ENCODE data around the gene TADA3.

Gene TADA3

DNA sequence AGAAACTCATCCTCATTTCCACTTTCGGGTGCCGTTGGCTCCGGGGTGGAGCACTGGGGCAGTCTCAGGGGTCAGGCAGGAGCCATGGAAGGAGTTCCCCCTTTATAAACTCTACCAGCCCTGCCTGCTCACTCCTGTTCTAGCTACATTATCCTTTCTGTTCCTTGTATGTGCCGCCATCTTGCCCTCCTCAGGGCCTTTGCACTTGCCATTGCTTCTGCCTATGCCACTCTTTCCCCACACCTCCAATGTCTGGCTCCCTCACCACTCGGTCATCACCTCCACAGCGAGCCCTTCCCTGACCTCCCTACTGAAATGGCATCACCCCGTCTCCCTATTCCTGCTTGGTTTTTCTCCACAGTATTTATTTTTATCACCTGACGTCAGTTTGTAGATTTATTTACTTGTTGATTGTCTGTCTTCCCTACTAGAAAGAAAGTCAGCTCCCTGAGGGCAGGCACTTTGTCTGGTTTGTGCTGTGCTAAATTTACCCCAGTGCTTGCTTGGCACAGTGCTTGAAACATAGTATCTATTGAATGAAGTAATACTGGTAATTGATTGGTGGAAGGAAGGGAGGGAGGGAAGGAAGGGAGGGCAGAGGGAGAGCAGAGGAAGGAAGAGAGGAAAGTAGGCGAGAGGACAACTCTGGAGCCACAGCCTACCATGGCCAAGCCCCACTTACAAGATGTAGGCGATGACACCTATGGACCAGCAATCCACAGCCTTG, 31.3 kb downstream of the TADA3 start:
- no peak for DNase-seq (ENCODE audit: low spot score)

DNA sequence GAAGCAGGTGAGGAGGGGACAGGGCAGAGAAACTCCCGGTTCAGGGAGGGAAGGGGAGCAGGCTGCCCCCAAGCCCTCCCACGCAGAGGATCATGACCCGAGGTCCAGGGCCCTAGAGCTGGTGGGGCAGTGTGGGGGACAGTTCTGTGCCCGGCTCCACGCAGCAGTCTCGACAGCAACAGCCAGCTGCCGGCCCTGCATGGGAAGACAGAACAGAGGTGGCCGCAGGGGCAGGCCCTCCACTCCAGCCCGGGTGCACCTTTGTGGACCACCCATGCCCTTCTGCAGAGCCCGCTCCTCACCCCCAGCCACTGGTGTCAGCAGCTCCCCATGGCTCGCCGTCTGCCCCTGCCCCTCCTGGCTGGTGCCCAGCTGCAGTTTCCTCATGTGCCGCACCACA, 34.8 kb downstream of the TADA3 start:
- no peak for DNase-seq (ENCODE audit: low spot score)

DNA sequence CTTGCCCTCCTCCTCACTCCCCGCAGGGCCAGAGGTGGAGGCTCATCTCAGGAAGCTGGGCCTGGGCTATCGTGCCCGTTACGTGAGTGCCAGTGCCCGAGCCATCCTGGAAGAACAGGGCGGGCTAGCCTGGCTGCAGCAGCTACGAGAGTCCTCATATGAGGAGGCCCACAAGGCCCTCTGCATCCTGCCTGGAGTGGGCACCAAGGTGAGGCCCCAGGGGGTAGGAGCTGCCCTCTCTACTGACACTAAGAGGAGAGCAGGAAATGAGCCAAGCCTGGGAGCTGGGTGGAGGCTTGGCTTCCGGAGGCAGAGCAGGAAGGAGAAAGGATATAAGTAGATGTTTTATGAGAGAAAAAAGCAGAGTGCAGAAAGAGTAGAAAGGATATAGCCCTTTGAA, 37.6 kb downstream of the TADA3 start:
- DNase-seq (ENCODE audit: low spot score) = no peak

DNA sequence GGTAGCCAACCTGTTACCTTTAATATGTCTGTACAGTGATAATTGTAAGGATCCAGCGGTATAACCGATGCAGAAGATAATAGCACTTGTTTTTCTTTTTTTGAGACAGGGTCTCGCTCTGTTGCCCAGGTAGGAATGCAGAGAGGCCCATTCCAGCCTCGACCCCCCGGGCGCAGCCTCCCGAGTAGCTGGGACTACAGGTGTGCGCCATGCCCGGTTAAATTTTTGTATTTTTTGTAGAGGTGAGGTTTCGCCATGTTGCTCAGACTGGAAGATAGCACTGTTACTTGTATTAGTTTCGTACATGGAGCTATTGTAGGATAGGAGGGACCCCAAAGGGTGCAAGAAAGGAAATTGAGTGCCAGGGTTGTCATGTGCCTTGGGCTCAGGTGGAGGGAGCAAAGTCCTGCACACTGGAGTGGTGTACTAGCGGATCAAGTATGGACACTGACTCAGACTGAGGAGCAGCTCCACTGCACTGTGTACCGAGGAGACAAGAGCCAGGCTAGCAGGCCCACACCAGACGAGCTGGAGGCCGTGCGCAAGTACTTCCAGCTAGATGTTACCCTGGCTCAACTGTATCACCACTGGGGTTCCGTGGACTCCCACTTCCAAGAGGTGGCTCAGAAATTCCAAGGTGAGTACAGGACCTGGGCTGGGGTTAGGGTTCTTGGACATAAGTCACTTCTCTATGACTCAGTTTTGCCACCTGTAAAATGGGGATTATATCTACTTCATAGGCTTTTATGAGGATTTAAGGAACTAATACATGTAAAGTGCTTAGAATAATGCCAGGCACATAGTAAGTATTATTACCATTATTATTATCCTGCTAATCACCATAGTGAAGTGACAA, 41.5 kb downstream of the TADA3 start:
- DNase-seq (ENCODE audit: low spot score) = peak; percentile 32

DNA sequence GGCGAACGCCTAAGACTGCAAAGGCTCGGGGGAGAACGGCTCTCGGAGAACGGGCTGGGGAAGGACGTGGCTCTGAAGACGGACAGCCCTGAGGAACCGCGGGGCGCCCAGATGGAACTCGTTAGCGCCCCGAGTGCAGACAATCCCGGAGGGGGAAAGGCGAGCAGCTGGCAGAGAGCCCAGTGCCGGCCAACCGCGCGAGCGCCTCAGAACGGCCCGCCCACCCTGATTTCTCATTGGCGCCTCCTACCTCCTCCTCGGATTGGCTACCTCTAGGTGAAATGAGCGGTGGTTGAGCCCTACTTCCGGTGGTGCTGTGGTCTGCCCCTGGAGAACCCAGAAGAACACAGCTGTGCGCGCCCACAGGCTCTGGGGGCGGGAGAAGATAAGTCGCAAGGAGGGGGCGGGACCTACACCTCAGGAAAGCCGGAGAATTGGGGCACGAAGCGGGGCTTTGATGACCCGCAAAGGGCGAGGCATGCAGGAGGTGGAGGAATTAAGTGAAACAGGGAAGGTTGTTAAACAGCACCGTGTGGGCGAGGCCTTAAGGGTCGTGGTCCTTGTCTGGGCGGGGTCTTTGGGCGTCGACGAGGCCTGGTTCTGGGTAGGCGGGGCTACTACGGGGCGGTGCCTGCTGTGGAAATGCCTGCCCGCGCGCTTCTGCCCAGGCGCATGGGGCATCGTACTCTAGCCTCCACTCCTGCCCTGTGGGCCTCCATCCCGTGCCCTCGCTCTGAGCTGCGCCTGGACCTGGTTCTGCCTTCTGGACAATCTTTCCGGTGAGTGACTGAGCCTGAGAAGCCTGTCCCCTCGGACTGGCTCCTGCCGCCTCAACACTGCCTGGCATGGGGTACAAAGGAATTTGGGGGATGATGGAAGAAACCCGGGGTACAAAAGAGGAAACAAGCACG, 42.4 kb downstream of the TADA3 start, which contains the start of gene OGG1:
Gene OGG1 (plus strand): TSS at position 308 of the 911 bp plus-strand sequence. CDS start 335 bp downstream, at position 643.
- DNase-seq (ENCODE audit: low spot score) = peak; percentile 98

DNA sequence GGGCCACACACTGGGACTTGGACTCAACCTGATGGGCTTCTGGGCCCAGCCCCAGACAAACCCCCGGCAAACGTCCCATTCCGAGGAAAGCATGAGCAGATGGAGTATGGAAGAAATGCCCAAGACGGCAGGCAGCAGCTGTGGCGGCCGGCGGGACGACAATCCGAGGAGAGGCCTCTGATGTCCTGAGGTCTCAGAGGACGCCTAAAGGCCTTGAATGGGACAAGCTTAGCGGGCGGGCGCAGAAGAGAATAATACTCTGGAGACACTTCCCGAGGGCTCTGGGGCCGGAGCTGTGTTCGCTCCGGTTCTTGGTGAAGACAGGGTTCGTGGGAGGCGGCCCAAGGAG, 43.0 kb downstream of the TADA3 start:
- no peak for DNase-seq (ENCODE audit: low spot score)

DNA sequence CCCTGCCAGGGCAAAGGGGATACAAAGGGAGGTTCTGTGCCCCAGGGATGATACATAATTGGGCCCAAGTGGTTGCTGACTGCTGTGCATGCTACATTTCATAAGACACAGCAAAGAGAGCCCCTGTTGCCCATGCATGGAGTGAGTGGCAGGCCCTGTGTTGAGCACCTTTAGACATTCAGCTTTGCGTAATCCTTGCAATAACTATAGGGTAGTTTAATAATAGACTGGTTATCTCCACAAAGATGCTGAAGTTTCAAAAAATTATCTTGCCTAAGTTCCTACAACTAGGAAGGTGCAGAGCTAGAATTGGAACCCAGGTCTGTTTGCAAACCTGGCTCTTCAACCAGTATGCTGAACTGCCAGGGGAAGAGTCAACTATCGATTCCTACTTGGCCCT, 44.2 kb downstream of the TADA3 start:
- DNase-seq (ENCODE audit: low spot score) = no peak

DNA sequence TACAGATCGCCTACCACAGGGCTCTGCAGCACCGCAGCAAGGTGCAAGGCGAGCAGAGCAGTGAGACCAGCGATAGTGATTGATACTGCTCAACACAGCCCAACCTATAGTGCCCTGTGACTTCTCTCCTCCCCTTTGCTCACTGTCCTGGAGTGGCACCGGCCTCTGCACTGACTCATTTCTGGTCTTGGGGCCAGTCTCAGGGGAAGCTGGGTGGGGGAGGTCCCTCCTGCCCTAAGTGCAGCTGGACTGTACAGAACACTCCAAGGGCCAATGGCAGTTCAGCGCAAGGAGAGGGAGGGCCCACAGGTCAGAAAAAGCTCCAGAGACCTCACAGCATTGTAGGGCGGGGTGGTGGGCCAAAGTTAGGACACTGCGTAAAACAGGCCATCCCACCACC, 45.0 kb downstream of the TADA3 start:
- no peak for DNase-seq (ENCODE audit: low spot score)

DNA sequence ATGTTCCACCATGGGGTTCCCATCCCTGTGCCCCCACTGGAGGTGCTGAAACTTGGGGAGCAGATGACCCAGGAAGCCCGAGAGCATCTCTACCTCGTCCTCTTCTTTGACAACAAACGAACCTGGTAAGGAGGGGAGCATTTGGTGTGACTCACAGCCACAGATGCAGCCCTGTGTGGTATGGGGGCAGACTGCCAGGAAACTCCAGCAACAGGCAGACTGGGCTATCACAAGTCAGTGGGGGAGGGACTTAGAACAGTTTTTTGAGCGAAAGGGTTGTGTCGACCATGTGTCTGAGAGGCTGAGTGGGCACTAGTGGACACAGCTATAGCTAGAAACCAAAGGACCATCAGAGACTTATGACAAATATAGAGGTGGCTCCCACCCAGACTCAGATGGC, 45.9 kb downstream of the TADA3 start:
- DNase-seq (ENCODE audit: low spot score) = peak; percentile 36

DNA sequence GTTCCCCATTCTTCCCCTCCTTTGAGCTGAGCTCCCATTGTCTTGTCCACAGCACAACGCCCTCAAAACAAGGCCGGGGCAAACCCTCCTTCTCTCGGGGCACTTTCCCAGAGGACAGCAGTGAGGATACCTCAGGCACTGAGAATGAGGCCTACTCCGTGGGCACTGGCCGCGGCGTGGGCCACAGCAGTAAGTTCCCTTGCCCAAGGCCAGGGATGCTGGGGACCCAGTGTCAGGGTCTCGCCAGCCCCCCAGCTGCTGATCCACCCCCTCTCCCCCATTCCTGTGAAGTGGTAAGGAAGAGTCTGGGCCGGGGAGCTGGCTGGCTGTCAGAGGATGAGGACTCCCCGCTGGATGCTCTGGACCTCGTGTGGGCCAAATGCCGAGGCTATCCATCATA, 46.8 kb downstream of the TADA3 start:
- DNase-seq (ENCODE audit: low spot score) = no peak

DNA sequence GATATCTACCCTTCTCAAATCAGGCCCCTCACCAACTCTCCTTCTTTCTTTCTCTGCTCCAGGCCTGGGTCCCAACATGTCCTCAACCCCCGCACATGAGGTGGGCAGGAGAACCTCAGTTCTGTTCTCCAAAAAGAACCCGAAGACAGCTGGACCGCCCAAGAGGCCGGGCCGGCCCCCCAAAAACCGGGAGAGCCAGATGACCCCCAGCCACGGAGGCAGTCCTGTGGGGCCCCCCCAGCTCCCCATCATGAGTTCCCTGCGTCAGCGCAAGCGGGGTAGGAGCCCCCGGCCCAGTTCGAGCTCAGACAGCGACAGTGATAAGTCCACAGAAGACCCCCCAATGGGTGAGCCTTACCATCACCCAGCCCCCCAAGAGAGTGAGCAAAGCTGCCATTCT, 48.1 kb downstream of the TADA3 start:
- DNase-seq (ENCODE audit: low spot score) = no peak

DNA sequence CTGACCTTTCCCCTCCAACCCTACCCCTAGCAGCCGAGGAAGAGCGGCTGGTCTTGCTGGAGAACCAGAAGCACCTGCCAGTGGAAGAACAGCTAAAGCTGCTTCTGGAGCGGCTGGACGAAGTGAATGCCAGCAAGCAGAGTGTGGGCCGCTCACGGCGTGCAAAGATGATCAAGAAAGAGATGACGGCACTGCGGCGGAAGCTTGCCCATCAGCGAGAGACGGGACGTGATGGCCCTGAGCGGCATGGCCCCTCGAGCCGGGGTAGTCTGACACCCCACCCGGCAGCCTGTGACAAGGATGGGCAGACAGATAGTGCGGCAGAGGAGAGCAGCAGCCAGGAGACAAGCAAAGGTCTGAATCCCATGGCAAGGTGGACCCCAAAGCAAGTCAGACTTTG, 48.7 kb downstream of the TADA3 start:
- DNase-seq (ENCODE audit: low spot score) = no peak

DNA sequence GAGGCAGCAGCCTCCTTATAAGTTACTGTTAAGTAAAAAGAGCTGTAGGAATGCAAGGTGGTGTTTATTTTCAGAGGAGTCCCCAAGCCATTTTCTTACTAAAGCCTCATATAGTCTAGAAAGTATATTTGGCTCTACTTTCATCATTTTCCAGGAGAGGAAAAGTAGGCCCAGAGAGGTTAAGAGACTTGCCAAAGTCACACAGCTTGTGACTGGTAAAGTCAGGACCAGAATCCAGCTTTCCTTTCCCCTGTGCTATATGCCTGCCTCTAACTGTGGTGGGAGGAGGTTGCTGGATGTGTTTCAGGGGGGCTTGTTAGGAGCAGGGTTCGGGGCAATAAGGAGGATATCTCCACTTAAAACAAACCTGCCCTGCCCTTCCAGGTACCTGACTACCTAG, 49.7 kb downstream of the TADA3 start:
- no peak for DNase-seq (ENCODE audit: low spot score)

DNA sequence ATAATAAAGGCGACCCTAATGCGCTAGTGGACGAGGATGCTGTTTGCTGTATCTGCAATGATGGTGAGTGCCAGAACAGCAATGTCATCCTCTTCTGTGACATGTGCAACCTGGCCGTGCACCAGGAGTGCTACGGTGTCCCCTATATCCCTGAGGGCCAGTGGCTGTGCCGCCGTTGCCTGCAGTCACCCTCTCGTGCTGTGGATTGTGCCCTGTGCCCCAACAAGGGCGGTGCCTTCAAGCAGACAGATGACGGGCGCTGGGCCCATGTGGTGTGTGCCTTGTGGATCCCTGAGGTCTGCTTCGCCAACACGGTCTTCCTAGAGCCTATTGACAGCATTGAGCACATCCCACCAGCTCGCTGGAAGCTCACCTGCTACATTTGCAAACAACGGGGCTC, 53.1 kb downstream of the TADA3 start:
- DNase-seq (ENCODE audit: low spot score) = no peak

DNA sequence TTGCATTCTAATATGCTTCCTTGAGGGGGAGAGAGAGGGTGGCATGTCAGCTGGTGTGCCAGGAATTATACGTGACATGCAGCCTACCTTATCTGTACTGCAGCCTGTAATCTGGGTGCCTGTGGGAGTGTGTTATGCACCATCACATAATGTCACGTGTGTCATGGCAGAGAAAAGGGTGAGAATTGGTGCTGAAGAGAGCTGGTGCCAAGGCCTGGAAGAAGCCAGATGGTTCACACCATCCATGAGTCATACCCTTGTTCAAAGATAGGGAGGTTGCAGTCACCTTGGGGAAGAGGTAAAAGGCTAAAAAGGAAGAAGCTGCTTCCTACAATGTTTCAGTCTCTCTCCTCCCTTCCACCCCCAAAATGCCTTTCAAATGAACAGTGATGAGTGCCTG, 55.4 kb downstream of the TADA3 start:
- DNase-seq (ENCODE audit: low spot score) = no peak

DNA sequence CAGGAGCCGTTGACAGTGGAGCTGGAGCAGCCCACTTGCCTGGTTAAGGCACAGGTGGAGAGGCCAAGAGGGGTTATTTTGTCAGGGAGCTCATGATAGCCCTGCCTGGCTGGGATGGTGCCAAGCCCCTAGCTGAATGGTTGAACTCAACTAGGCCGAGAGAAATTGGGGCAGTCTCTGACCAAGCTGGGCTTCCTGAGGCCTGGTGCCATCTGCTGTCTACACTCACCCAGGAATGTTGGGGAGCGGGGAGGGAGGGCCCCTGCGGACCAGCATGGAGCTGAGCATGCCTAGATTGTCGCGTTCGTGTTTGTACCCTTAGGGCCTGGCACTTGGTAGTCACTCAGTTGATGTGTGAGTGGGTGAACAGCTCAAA, 59.5 kb downstream of the TADA3 start:
- DNase-seq (ENCODE audit: low spot score) = peak; percentile 54

DNA sequence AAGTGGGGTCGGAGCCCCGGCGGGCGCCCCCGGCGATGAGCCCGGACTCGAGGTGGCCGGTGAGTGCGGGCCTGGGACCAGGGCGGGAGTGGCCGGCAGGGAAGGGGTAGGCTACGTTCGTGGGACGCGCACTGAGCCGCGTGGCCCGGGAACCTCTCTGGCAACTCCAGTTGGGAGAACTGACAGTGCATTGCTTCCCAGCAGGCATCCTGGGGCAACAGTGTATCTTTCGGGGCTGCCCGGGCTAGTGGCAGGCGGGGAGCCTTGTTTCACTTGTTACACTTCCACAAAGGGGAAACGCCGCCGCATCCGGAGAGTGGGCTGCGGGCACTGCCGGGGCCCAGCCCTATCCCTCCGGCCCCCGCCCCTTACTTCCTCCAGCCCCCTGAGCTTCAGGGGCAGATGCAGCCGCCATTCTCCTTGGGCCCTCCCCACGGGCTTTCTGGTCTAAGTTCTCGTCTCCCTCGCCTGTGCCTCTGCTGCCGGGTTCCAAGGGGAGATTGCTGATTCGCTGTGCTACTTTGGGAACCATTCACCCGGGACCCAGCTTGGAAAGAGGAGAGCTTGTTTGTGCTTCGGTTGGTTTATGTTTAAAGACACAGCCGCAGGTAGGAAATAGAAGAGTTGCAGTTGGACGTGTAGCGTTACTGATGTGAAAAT, 60.1 kb downstream of the TADA3 start:
- DNase-seq (ENCODE audit: low spot score) = peak; percentile 49

DNA sequence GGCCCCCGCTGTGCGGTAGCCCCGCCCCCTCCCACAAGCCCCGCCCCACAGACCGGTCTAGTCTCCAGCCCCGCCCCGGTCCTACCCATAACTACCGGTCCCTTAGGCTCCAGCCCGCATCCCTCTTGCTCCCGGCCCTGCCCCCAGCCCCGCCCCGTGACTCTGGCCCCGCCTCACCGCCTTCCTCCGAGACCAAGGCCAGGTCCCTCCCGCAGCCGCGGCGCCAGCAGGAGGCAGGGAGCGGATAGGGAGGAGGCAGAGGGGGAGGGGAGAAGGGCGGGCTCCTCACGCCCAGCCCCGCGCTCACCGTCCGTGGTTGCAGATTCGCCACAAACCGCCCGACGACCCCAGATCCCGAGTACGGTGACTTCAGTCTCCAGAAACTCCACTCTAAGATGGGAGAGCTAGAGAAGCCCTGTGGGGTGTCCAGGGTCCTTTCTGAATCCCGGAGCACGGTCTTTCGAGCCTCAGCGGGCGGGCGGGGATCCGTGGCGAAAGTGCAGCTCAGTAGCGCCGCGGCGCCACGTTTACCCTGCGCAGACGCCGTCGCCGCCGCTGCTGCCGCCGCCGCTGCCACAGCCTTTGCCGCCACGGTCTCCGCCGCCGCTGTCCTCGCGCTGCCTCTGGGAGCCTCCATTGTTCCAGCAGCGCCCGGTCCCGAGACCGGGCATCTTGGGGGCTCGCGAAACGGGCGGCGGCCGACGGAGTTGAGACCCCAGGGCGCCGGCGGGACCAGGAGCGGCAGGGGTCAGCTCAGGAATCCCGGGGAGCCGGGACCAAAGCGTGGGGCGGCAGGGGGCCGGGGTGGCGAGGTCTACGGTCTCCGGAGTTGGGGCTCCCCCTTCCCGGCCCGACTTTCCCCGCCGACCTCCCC, 60.8 kb downstream of the TADA3 start, which contains the start of gene BRPF1:
Gene BRPF1 (plus strand): TSS at position 530 of the 874 bp plus-strand sequence. CDS start 2,406 bp downstream, outside the sequence.
- peak; percentile 99 for DNase-seq (ENCODE audit: low spot score)

DNA sequence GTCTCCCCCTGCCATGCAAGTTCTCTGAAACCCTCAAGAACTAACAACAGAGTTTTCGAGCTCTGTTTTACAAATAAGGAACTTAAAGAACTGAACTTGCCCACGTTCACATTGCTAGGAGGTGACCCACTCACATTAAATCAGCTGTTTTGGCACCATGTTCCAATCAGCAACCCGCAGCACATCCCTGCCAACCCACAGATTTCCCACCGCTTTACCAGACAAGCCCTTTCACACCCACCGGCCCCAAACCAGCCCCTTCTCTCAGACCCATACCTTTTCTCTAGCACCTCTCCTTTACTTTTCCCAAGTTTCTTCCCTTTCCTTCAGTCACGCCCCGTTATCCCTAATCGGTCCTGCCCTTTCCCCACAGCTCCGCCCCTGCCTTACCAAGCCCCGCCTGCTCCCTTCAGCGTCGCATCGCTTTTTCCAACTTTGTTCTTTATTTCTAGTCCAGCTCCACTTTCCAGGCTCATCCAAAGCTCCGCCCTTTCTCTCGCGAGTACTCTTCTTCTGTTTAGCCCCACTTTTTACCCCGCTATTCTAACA, 61.5 kb downstream of the TADA3 start:
- no peak for DNase-seq (ENCODE audit: low spot score)
